Heart right ventricle (tissue), 16 donors: ENCODE results near the gene HOXB4. TPM values are rescaled to one million over a fixed set of nuclear protein-coding genes. Genes with fewer than 3 reads are reported as not detected.
A peak's percentile ranks its signal among the peaks of the same experiment; 100 is the strongest.

Experiments
- ATAC-seq, 8 donors: fragments of 200-7000 bp; cut with Tn5 transposase; one replicate each; pipeline ENCODE4 v1.9.1; 2020; ENCODE audit warnings: mild to moderate bottlenecking in 8 of 8, moderate library complexity in 8 of 8, moderate number of reproducible peaks in 1 of 8
- DNase-seq, 2 donors: peaks; one replicate each; pipeline ENCODE4 v3.0.0-alpha.2; 2020
- H3K27ac ChIP-seq, 10 donors: fragments of 200-600 bp; sonication (generic) in 2 of 10; one replicate each; pipeline versions ENCODE4 v1.5.0 to v1.8.0; 2020 to 2022; ENCODE audit warnings: mild to moderate bottlenecking in 3 of 10
- H3K27me3 ChIP-seq, 7 donors: fragments of 200-600 bp; one replicate each; pipeline ENCODE4 v1.8.0; 2021 to 2022; ENCODE audit warnings: mild to moderate bottlenecking in 2 of 7
- H3K36me3 ChIP-seq, 9 donors: fragments of 200-600 bp; sonication (generic) in 1 of 9; one replicate each; pipeline versions ENCODE4 v1.5.0 to v1.8.0; 2020 to 2022; ENCODE audit warnings: mild to moderate bottlenecking in 2 of 9
- H3K4me1 ChIP-seq, 9 donors: fragments of 200-600 bp; sonication (generic) in 1 of 9; one replicate each; pipeline versions ENCODE4 v1.5.0 to v1.8.0; 2020 to 2022; ENCODE audit warnings: mild to moderate bottlenecking in 4 of 9
- H3K4me3 ChIP-seq, 10 donors: fragments of 200-600 bp; sonication (generic) in 2 of 10; one replicate each; pipeline versions ENCODE4 v1.5.0 to v1.8.0; 2020 to 2022; ENCODE audit warnings: mild to moderate bottlenecking in 7 of 10, moderate library complexity in 2 of 10
- H3K9me3 ChIP-seq, 11 donors: fragments of 200-600 bp in 10 of 11; sonication (generic) in 2 of 11; one replicate each; pipeline versions ENCODE4 v1.5.0 to v1.8.0; 2013 to 2022; ENCODE audit warnings: mild to moderate bottlenecking in 2 of 11, control low read depth in 1 of 11, moderate library complexity in 1 of 11
- WGBS, 2 donors: extraction: QIAGEN DNeasy Blood & Tissue Kit; methylation state at CpG; one replicate each; pipeline ENCODE4 v1.1.7; 2013; ENCODE audit warnings: inconsistent platforms in 1 of 2; 5-methylcytosine and 5-hydroxymethylcytosine counted together
- intact Hi-C, 10 donors: fragments of 100-400 bp; cut with DNase I; formaldehyde crosslinking; loops; one replicate each; pipeline versions ENCODE4 v1.11.1 to v1.14.2; 2022
- polyA plus RNA-seq, 2 donors: library from polyadenylated mRNA; stranded (reverse); fragments of 200-250 nt; gene quantifications; one replicate each; pipeline ENCODE4 v1.2.3, GENCODE V29; 2013
- total RNA-seq, 10 donors: library from RNA; stranded (reverse); fragmentation: NEBNext Ultra II Directional in 3 of 10; extraction: Animal tissue kit (Norgen Biotek cat#: 25700) in 3 of 10; gene quantifications; one replicate each; pipeline versions ENCODE4 v1.2.1 to v1.2.4, GENCODE V29; 2021 to 2023
- TF ChIP-seq, protein P1 (sequence below), 9 donors: fragments of 200-600 bp; sonication (generic) in 2 of 9; IDR thresholded peaks; one replicate each; pipeline versions ENCODE4 v1.5.0 to v1.8.0; 2021 to 2022; ENCODE audit warnings: antibody characterized with exemption in 9 of 9, mild to moderate bottlenecking in 5 of 9, moderate library complexity in 1 of 9
- donor health status: Arrhythmogenic right ventricular cardiomyopathy.
- donor health status: ischemic (EF 13 %, LVEDD 7.1; RV severe dilation, severe dysfunction).
- donor health status: healthy with polysubstance abuse.
- donor health status: DM: no; HTN: yes; CAD: no.
- donor health status: DM: no; HTN: no; CAD: no.
- donor health status: ischemic (EF 25% LVEDD 6.9; RV normal size, moderate dysfunction).
- donor health status: ischemic (EF 25% LVEDD 5.7; RV mildly dilated, moderate dysfunction).
- donor health status: healthy.
- donor health status: DM: yes; HTN: yes; CAD: no.
- donor health status: Ischemic cardiomyopathy.
- donor health status: ischemic (EF 35%, LVEDD 5.7; RV mildly dilated, moderate dysfunction).
- donor health status: nonischemic (EF 11% LVEDD 7.7; RV severe dilation, severe dysfunction).
- donor health status: DM: yes; HTN: yes; CAD: no.
- donor health status: PGD.
- donor health status: ischemic (EF 29% LVEDD 5.4; RV normal size, mild dysfunction).
- donor health status: nonischemic (EF 23%, LVEDD 6.1; RV moderate dilation, normal function).

Gene HOXB4
- total and polyA plus RNA-seq, 12 donors: 0.14 to 1.6 (median 0.32) TPM; not detected in 1

DNA sequence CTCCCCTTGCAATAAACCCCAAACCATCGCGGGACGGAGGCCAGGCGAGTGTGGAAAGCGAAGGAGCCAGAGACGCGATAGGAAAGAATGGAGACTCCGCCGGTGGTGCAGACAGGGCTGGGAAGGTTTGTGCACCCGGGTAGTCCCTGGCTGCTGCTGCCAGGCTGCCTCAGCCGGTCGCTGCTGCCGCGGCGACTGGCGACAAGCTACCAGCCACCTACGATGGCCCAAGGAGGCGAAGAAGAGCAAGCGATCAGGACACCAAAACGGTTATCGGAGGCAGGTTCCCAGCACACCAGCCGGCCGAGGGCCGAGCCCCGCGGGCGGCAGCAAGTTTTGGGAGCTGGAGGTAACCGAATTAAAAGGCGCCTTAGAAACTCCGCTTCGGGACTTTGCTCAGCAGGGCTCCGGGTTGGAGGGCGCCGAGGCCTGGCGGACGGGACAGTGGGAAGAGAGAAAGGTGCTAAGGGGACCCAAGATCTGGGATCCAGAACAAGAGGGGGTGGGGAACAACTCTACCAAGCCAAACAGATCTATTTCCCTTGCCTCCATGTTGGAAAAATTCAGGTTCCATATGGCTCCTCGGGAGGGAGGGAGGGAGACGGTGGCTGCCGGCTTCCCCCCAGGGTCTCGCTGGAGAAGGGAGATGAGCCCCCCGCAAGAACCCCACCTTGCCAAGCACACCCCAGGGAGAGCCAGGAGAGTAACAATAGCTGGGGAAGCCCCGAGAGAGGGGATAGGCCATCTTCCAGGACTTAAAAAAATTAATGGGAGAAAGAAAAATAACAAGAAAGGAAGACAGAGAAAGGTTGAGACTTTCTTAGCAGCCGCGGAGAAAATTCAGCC, 23.5 kb downstream of the HOXB4 start:
- peaks cover 0 to 26% (median 0%) of the 10 kb centered on the region in 9 donors for H3K4me1 ChIP-seq
- TF ChIP-seq, protein P1, sequence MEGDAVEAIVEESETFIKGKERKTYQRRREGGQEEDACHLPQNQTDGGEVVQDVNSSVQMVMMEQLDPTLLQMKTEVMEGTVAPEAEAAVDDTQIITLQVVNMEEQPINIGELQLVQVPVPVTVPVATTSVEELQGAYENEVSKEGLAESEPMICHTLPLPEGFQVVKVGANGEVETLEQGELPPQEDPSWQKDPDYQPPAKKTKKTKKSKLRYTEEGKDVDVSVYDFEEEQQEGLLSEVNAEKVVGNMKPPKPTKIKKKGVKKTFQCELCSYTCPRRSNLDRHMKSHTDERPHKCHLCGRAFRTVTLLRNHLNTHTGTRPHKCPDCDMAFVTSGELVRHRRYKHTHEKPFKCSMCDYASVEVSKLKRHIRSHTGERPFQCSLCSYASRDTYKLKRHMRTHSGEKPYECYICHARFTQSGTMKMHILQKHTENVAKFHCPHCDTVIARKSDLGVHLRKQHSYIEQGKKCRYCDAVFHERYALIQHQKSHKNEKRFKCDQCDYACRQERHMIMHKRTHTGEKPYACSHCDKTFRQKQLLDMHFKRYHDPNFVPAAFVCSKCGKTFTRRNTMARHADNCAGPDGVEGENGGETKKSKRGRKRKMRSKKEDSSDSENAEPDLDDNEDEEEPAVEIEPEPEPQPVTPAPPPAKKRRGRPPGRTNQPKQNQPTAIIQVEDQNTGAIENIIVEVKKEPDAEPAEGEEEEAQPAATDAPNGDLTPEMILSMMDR (IDR thresholded peaks at IDR 0.05): no peak

DNA sequence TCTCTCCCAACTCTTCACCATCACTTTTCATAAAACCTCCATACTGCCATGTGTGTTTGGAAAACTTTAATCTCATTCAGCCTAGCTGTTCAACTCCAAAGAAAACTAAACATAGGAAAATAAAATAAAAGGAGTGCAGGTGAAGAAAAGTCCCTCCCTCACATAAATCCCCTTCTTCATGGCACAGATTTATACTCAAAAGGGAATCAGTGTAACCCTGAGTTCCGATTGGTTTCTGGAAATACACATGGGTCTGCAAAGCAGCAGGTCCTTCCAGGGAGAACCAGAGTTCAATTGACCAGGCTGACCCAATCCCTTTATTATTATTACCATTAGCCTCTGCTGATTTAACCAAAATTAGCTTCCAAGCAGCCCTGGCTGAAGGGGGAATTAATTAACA, 24.3 kb downstream of the HOXB4 start:
- H3K4me1 ChIP-seq: peaks cover 0 to 26% (median 0%) of the 10 kb centered on the region in 9 donors
- TF ChIP-seq, protein P1 (IDR thresholded peaks at IDR 0.05): no peak
- 46 to 57% methylated on average over 1 of the region's 1 CpG for WGBS, 2 donors
- intact Hi-C loops: no loop called here
- H3K4me3 ChIP-seq: peak overlapping the region in 3 of 10 donors; percentile 41 to 54 (median 44)
- H3K27me3 ChIP-seq: peaks cover 0 to 100% (median 97%) of the 10 kb centered on the region in 7 donors
- H3K9me3 ChIP-seq: no peaks in the 10 kb centered on the region
- peaks cover 0 to 4% (median 0%) of the 10 kb centered on the region in 9 donors for H3K36me3 ChIP-seq
- DNase-seq (no peak), ATAC-seq (no peak)
- no peak overlapping the region for H3K27ac ChIP-seq

More for the DNA sequence above, 23.5 kb downstream of the HOXB4 start:
- peak in 1 of 8 donors; percentile 22 for ATAC-seq
- peaks cover 0 to 100% (median 97%) of the 10 kb centered on the region in 7 donors for H3K27me3 ChIP-seq
- DNase-seq: no peak
- WGBS, 2 donors: 24 to 31% methylated on average over 44 of the region's 44 CpGs
- peak overlapping the region in 9 of 10 donors; percentile 25 to 54 (median 41) for H3K4me3 ChIP-seq
- intact Hi-C loops: no loop called here
- H3K9me3 ChIP-seq: no peaks in the 10 kb centered on the region
- H3K27ac ChIP-seq: peak overlapping the region in 8 of 10 donors; percentile 6 to 64 (median 42)
- peaks cover 0 to 4% (median 0%) of the 10 kb centered on the region in 9 donors for H3K36me3 ChIP-seq

DNA sequence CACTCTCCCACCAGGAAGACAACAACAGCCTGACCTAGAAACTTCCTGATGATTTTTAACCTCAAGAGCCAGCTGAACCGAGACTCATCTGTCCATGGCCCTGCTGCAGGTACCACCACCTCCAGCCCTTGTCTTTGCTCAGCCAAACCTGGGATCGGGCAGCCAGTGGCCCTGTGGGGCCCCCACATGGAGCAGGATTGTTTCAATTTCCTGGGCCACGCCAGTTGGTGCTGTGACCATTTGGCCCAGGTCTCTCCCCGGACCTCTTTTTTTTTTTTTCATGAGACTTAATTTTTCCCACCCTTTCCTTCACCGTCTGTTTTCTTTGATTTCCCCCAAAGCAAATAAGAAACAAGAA, 25.0 kb downstream of the HOXB4 start:
- TF ChIP-seq, protein P1 (IDR thresholded peaks at IDR 0.05): no peak
- no peak overlapping the region for H3K27ac ChIP-seq
- 41 to 44% methylated on average over 5 of the region's 5 CpGs for WGBS, 2 donors
- no peaks in the 10 kb centered on the region for H3K9me3 ChIP-seq
- peaks cover 0 to 4% (median 0%) of the 10 kb centered on the region in 9 donors for H3K36me3 ChIP-seq
- intact Hi-C loops: no loop called here
- H3K4me3 ChIP-seq: no peak overlapping the region
- DNase-seq: no peak
- H3K27me3 ChIP-seq: peaks cover 0 to 100% (median 96%) of the 10 kb centered on the region in 7 donors
- no peak for ATAC-seq
- H3K4me1 ChIP-seq: peaks cover 0 to 26% (median 0%) of the 10 kb centered on the region in 9 donors

DNA sequence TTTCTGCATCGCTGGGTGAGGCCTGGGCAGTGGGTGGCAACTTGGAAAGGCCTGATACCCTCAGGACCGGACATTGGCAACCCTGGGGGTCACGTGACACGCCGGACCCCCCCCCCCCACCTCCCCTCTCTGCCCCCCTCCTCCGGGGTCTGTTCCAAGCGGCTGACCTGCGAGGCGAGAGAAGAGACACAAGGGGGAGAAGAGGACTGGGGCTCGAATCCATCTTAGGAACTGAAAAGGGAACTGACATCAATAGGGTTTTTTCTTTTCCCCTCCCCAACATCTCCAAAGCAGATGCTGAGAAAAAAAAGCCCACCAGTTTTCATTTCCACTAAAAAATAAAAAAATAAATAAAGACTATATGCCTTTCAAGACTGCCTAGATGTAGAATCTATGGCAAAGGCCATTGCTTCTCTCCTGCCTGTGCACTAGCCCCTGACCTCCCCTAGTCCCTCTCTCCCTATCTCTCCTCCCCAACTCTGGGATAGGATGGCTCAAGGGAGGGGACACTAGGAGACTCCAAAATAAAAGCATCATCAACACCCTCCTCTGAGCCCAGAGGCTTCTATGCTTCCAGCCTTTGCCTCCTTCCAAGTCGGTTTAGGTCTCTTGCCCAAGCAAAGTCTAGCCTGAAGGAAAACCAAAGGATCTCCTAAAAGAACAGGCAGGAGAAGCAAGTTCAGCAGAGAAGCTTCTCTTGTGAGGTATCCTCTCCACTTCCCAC, 25.5 kb downstream of the HOXB4 start:
- no peaks in the 10 kb centered on the region for H3K9me3 ChIP-seq
- peaks cover 0 to 4% (median 0%) of the 10 kb centered on the region in 9 donors for H3K36me3 ChIP-seq
- intact Hi-C loops: no loop called here
- DNase-seq (no peak), ATAC-seq (no peak)
- H3K4me3 ChIP-seq: no peak overlapping the region
- peaks cover 0 to 28% (median 0%) of the 10 kb centered on the region in 9 donors for H3K4me1 ChIP-seq
- TF ChIP-seq, protein P1 (IDR thresholded peaks at IDR 0.05): no peak
- no peak overlapping the region for H3K27ac ChIP-seq
- H3K27me3 ChIP-seq: peaks cover 0 to 100% (median 96%) of the 10 kb centered on the region in 7 donors
- WGBS, 2 donors: 33 to 39% methylated on average over 11 of the region's 11 CpGs
